Hematopoietic multipotent progenitor cell treated with erythropoietin and hydrocortisone succinate and interleukin-3 and kit ligand, for 17 days (in vitro differentiated cells): ENCODE measurements around the gene GPR161.

Source experiments
- DNase-seq: peaks from one replicate; pipeline ENCODE4 v3.0.0-alpha.2; 2015; ENCODE audit warnings: low spot score

GPR161 gene

DNA sequence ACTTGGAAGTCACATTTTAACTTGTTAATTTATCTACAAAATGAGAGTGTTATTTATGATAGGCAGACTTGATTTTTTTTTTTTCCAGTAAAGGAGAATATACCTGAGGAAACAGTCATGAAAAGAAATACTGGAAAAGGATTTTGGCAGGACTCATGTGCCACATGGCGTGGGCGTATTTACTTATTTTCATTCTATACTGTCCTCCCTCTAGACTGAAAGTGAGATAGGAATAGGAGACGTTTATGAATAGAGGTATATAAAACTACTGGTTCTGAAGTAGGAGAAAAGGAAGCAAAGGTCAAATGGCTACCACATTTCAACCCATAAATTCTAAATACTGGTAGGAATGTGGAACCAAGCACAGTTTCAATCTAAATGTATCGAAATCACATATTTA is 105.1 kb downstream of the GPR161 start:
- DNase-seq, result no peak

DNA sequence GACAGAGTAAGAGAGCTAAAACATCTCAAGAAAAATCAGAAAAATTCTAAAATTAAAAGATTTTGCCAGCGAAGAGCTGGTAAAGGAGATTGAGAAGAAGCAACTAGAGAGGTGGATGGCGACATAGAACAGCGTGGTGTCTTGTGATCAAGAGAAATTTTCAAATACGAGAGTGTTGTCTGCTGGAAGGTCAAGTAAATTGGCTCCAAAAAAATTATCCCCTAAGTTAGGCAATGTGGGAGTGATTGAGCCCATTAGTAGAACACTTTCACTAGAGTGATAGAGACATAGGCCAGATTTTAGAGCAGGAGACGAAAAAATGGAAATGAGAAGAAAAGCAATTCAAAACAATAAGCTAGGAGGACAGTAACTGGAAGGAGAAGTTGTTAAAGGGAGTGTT is 105.5 kb downstream of the GPR161 start:
- no peak for DNase-seq
